AG04449 (cell line): ENCODE results near the gene GGCX.

Experiments used
- CTCF ChIA-PET: fragments of 350-600 bp; formaldehyde crosslinking; extraction: SDS; loops from one replicate; lab custom pipeline; 2021; ENCODE audit warnings: antibody characterized with exemption; lab: Yijun Ruan, JAX
- POLR2A ChIA-PET: fragments of 400-600, 350-600 bp; formaldehyde crosslinking; extraction: SDS; loops from one replicate; lab custom pipeline; 2020; ENCODE audit warnings: antibody characterized with exemption, inconsistent platforms; lab: Yijun Ruan, JAX
- DNase-seq: peaks from one replicate; pipeline ENCODE4 v3.0.0-alpha.2; 2010; ENCODE audit warnings: low read depth, low spot score
- H3K4me3 ChIP-seq: 2 replicates; pipeline ENCODE4 v1.5.1; 2011; ENCODE audit warnings: low read depth, mild to moderate bottlenecking, control low read depth, low read length
- TF ChIP-seq, protein P1 (sequence below): IDR thresholded peaks from one replicate; pipeline ENCODE4 v1.5.1; 2011; ENCODE audit warnings: mild to moderate bottlenecking, moderate library complexity, low read length, control low read depth, inconsistent platforms; ENCODE audit not compliant: insufficient read depth; ENCODE audit errors: missing control alignments

GGCX gene

DNA sequence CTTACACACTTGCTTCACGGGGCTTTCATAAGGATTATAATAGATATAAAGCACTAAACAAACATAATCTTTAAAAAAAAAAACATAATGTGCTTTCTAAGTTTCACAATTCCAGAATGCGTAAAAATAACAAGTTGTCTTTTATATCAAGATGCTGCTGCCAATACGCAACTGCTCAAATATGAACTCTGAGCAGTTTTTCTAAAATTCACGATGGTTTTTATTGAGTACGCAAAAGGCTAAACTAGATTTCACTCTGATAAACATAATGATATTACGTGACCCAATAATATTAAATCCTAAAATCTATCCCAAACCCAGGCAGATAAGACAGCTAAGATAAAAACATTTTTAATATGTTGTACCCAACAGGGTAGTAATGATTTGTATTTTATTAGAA lies 47.0 kb downstream of the GGCX start:
- TF ChIP-seq, protein P1, sequence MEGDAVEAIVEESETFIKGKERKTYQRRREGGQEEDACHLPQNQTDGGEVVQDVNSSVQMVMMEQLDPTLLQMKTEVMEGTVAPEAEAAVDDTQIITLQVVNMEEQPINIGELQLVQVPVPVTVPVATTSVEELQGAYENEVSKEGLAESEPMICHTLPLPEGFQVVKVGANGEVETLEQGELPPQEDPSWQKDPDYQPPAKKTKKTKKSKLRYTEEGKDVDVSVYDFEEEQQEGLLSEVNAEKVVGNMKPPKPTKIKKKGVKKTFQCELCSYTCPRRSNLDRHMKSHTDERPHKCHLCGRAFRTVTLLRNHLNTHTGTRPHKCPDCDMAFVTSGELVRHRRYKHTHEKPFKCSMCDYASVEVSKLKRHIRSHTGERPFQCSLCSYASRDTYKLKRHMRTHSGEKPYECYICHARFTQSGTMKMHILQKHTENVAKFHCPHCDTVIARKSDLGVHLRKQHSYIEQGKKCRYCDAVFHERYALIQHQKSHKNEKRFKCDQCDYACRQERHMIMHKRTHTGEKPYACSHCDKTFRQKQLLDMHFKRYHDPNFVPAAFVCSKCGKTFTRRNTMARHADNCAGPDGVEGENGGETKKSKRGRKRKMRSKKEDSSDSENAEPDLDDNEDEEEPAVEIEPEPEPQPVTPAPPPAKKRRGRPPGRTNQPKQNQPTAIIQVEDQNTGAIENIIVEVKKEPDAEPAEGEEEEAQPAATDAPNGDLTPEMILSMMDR, result no peak
- no peak overlapping the region for H3K4me3 ChIP-seq
- ChIA-PET POLR2A (interaction anchor here (2.2 kb wide), 1 partner anchor 24 kb away, joined by 10 read pairs; the partner anchor contains the start of gene MAT2A), CTCF (interaction anchor here (1.1 kb wide), 1 partner anchor 24 kb away, joined by 3 read pairs; the partner anchor contains the start of gene MAT2A)
- DNase-seq, result no peak

DNA sequence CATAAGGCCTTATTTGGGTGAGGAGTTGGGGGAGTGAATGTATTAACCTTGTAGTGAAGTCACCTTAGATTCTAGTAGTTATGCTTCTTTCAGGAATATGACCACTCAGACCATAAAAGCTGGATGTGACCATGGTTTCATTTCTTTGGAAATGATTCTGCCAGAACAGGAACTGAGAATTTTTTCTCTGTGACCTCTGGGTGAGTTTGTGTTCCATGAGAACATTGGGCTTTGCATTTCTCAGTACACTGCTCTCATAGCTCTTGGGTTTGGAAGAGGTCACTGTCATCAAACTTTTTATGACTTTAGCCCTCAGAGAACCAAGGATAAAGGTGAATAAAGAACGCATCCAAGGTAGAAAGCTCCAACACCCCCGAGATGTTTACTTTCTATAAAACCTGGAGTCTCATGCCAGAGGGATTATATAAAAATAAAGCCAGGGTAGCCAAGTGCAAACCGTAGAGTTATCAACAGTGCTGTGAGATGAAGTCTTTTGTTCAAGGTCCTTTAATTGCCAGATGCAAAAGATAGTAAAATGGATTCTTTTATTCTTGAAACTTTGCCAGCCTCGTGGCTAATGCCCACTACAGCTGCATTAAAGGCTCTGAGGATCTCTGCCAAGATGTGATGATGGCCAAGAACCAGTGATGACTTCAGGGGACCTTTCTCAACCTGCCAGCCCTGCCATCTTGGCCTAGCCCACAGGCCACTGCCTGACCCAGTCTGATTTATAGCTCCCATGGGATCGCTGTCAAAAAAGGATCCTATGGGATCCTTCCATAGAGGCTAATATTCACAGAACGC lies 50.1 kb downstream of the GGCX start:
- DNase-seq, result no peak
- CTCF ChIA-PET, result interaction anchor here (0.9 to 1.9 kb wide), 5 partner anchors 11 to 90 kb away, joined by 3 to 5 read pairs (median 3); no protein-coding TSS in a partner anchor
- POLR2A ChIA-PET, result interaction anchor here (0.7 kb wide), 1 partner anchor 27 kb away, joined by 3 read pairs; the partner anchor contains the start of gene MAT2A
- TF ChIP-seq, protein P1, result no peak
- no peak overlapping the region for H3K4me3 ChIP-seq

DNA sequence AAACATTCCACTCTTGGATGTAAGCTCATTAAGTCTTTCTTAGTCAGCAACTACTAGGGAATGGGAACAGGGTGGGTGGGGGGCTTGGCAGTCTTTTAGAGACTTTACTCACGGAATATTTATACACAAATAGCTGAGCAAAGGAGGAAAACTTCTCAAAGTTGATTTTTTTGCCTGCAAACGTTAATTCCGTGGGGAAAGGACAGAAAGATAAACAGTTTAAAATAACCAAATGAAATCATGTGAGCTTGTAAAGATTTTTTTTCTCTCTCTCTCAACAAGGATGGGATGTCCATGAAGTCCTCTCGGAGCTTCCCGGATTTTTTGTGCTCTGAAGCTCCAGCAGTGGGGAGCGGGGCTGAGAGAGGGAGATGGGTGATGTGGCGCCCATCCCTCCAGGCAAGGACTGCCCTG lies 54.5 kb downstream of the GGCX start:
- ChIA-PET CTCF (interaction anchor here (1.0 to 1.7 kb wide), 5 partner anchors 17 to 86 kb away, joined by 3 to 7 read pairs (median 3); partner anchors contain the start of gene MAT2A), POLR2A (interaction anchor here (0.6 to 5.7 kb wide), 2 partner anchors 32 to 137 kb away, joined by 4 to 81 read pairs; partner anchors contain the start of gene MAT2A)
- H3K4me3 ChIP-seq, result no peak overlapping the region
- DNase-seq, result no peak
- TF ChIP-seq, protein P1, result no peak

DNA sequence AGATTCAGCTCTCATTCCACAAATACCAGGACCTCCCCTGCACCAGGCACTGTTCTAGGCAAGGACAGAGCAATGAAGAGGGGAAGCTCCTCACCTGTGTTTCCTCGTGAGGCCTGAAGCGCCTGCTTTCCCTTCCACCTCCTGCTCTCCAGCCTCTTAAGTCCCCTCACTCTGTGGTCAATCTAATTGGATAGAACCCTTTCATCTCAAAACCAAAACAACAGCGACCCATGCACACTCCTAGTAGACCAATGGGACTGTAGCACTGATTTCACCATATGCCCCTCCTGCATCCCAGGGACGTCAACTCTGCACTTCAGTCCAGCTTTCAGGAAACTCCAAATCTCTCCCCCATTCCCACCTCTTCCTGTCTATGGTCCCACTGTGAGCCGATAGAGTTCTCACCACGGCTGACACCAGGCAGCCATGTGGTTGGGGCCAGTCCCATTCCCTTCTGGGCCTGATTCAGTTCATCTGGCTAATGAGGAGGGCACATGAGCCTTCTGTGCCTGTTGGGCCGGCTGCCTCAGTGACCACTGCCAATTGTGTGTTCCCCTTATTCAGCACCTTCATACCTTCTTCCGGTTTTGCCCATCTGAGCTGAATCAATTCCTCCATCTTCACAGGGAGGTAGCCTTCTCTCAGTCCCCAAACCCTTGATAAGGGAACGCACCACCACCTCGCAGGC lies 55.6 kb downstream of the GGCX start:
- TF ChIP-seq, protein P1, result no peak
- ChIA-PET CTCF (no interaction called here), POLR2A (interaction anchor here (0.7 to 5.7 kb wide), 3 partner anchors 33 to 72 kb away, joined by 3 to 81 read pairs (median 3); partner anchors contain the start of gene MAT2A)
- DNase-seq, result no peak
- no peak overlapping the region for H3K4me3 ChIP-seq

DNA sequence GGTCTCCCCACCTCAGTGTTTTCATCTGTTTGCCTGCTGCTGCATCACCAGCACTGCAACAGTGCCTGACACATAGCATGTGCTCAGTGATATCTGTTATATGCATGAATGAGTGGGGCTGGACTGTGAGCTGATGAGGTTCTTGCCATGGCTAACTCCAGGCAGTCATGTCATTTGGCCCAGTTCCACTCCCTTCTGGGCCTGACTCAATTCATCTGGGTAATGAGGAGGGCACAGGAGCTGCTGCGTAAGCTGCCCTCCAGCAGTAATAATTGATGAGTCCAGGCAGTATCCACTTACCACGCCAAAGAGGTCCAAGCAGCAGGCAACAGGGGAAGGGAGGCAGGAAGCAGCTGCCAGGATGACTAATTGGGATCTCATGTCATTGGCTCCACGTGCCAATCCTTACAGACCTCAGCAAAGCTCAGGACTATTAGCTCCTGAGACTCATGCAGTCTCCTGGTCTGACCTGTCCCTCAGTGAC lies 56.5 kb downstream of the GGCX start:
- peak; percentile 81 for DNase-seq
- CTCF ChIA-PET, result no interaction called here
- TF ChIP-seq, protein P1, result no peak

More for the DNA sequence above, 56.5 kb downstream of the GGCX start:
- no peak overlapping the region for H3K4me3 ChIP-seq
- POLR2A ChIA-PET, result interaction anchor here (0.7 to 5.7 kb wide), 6 partner anchors 34 to 150 kb away, joined by 3 to 81 read pairs (median 3); partner anchors contain the start of genes ELMOD3, MAT2A and RETSAT
